HCT116 (cell line): ENCODE measurements around the gene EIF3J. TPM values are rescaled to one million over a fixed set of nuclear protein-coding genes. Genes with fewer than 3 reads are reported as not detected.

Experiments
- ATAC-seq: fragments of 200-7000 bp; cut with Tn5 transposase; 2 replicates; pipeline ENCODE4 v1.9.1; 2020; ENCODE audit warnings: mild to moderate bottlenecking, moderate library complexity
- BruUV-seq: library from RNA; stranded (reverse); fragments of 400-500 nt; replicated peaks from 2 replicates; lab custom pipeline; 2021; lab: Mats Ljungman, UMichigan
- CTCF ChIA-PET: fragments of 300-600 bp; sonication (Branson Sonifier 250); formaldehyde crosslinking; loops from one replicate; lab custom pipeline; 2021; ENCODE audit warnings: antibody characterized with exemption; lab: Charles Lee
- POLR2A ChIA-PET: fragments of 300-600, 350-600 bp; sonication (Branson Sonifier 250); formaldehyde crosslinking; loops from one replicate; lab custom pipeline; 2021; ENCODE audit warnings: antibody characterized with exemption; lab: Charles Lee
- RAD21 ChIA-PET, 2 experiments: fragments of 300-600 bp; sonication (Branson Sonifier 250); formaldehyde crosslinking; loops; one replicate each; lab custom pipeline; 2023; ENCODE audit warnings: low total read pairs in 2 of 2; ENCODE audit not compliant: uncharacterized antibody in 2 of 2, unreplicated experiment in 2 of 2, low non-redundant PET in 1 of 2; lab: Charles Lee
- DNase-seq: peaks from one replicate; pipeline ENCODE4 v3.0.0-alpha.2; 2010; ENCODE audit warnings: low read depth, low spot score
- H2AFZ ChIP-seq: fragments of 200-600 bp; shearing (Covaris generic), sonication (generic); 2 replicates; pipeline ENCODE4 v1.6.1; 2017; ENCODE audit warnings: low read depth, mixed run types, mixed read lengths, antibody characterized with exemption, low read length; ENCODE audit not compliant: poor library complexity, severe bottlenecking
- H3K27ac ChIP-seq: 2 replicates; pipeline ENCODE4 v1.5.1; 2012; ENCODE audit warnings: low read depth, low read length
- H3K27me3 ChIP-seq: fragments of 200-600 bp; sonication (generic); 2 replicates; pipeline ENCODE4 v1.6.1; 2016; ENCODE audit warnings: mixed run types, low read length, mixed read lengths; ENCODE audit not compliant: insufficient read depth
- H3K36me3 ChIP-seq, 2 experiments: fragments of 200-500 bp in 1 of 2; fragments of 200-600 bp in 1 of 2; sonication (Bioruptor generic) in 1 of 2; sonication (generic) in 1 of 2; 2 replicates each; pipeline versions ENCODE4 v1.5.1 to v1.6.1; 2014 to 2016; ENCODE audit warnings: low read length in 2 of 2, inconsistent platforms in 1 of 2, mixed read lengths in 1 of 2, mixed run types in 1 of 2; ENCODE audit not compliant: insufficient read depth in 2 of 2, control insufficient read depth in 1 of 2
- H3K4me1 ChIP-seq, 2 experiments: fragments of 200-600 bp in 1 of 2; sonication (generic) in 1 of 2; 2 replicates each; pipeline versions ENCODE4 v1.5.1 to v1.6.1; 2012 to 2017; ENCODE audit warnings: low read length in 2 of 2, inconsistent platforms in 1 of 2, mild to moderate bottlenecking in 1 of 2, mixed read lengths in 1 of 2, mixed run types in 1 of 2, moderate library complexity in 1 of 2; ENCODE audit not compliant: insufficient read depth in 2 of 2, control insufficient read depth in 1 of 2
- H3K4me2 ChIP-seq: fragments of 200-600 bp; sonication (generic); 2 replicates; pipeline ENCODE4 v1.6.1; 2017; ENCODE audit warnings: mixed run types, low read length, mixed read lengths
- H3K4me3 ChIP-seq, 2 experiments: fragments of 200-600 bp in 1 of 2; sonication (generic) in 1 of 2; replicated peaks in 1 of 2; 2 replicates each; pipeline ENCODE4 v1.5.1; 2011 to 2016; ENCODE audit warnings: low read length in 2 of 2, control low read depth in 1 of 2, low read depth in 1 of 2, mild to moderate bottlenecking in 1 of 2, mixed read lengths in 1 of 2, mixed run types in 1 of 2
- H3K79me2 ChIP-seq: fragments of 200-600 bp; sonication (generic); 2 replicates; pipeline ENCODE4 v1.6.1; 2017; ENCODE audit warnings: mild to moderate bottlenecking, mixed run types, low read length, moderate library complexity, mixed read lengths; ENCODE audit not compliant: insufficient read depth
- H3K9ac ChIP-seq: fragments of 200-600 bp; sonication (generic); 2 replicates; pipeline ENCODE4 v1.6.1; 2016; ENCODE audit warnings: low read length, mixed read lengths
- H3K9me2 ChIP-seq: fragments of 200-600 bp; sonication (generic), shearing (Covaris generic); 2 replicates; pipeline ENCODE4 v1.6.1; 2017; ENCODE audit warnings: mixed run types, mild to moderate bottlenecking, moderate library complexity; ENCODE audit not compliant: insufficient read depth
- H3K9me3 ChIP-seq, 2 experiments: fragments of 200-500 bp in 1 of 2; fragments of 200-600 bp in 1 of 2; sonication (Bioruptor generic) in 1 of 2; sonication (generic) in 1 of 2; 2 replicates each; pipeline ENCODE4 v1.6.1; 2014 to 2017; ENCODE audit warnings: low read length in 2 of 2, mixed read lengths in 2 of 2, inconsistent platforms in 1 of 2, low read depth in 1 of 2, mild to moderate bottlenecking in 1 of 2, mixed run types in 1 of 2, moderate library complexity in 1 of 2; ENCODE audit not compliant: control insufficient read depth in 1 of 2, insufficient read depth in 1 of 2
- H4K20me1 ChIP-seq: fragments of 200-600 bp; sonication (generic), shearing (Covaris generic); 2 replicates; pipeline ENCODE4 v1.6.1; 2017; ENCODE audit warnings: mixed run types, mild to moderate bottlenecking, moderate library complexity; ENCODE audit not compliant: insufficient read depth
- ATF3 ChIP-seq: IDR thresholded peaks from 2 replicates; pipeline ENCODE4 v1.6.1; 2012
- CBX3 ChIP-seq: IDR thresholded peaks from 2 replicates; pipeline ENCODE4 v1.6.1; 2012; ENCODE audit warnings: low read depth
- CEBPB ChIP-seq: IDR thresholded peaks from 2 replicates; pipeline ENCODE4 v1.6.1; 2012; ENCODE audit warnings: low read depth
- CTCF ChIP-seq, 3 experiments: fragments of 200-600 bp in 1 of 3; sonication (generic) in 1 of 3; IDR thresholded peaks in 2 of 3; conservative IDR thresholded peaks in 1 of 3; 2 replicates each; pipeline ENCODE4 v1.5.1; 2012 to 2017; ENCODE audit warnings: low read depth in 2 of 3, low read length in 2 of 3, antibody characterized with exemption in 1 of 3, borderline replicate concordance in 1 of 3, control low read depth in 1 of 3, mild to moderate bottlenecking in 1 of 3, mixed read lengths in 1 of 3, mixed run types in 1 of 3, moderate library complexity in 1 of 3; ENCODE audit not compliant: insufficient read depth in 1 of 3
- ELF1 ChIP-seq: IDR thresholded peaks from 2 replicates; pipeline ENCODE4 v1.6.1; 2012; ENCODE audit warnings: low read depth, borderline replicate concordance
- EZH2 ChIP-seq: fragments of 200-600 bp; sonication (generic); IDR thresholded peaks from 2 replicates; pipeline ENCODE4 v1.6.1; 2017; ENCODE audit warnings: antibody characterized with exemption, mixed run types
- EZH2phosphoT487 ChIP-seq: fragments of 200-600 bp; IDR thresholded peaks from 2 replicates; pipeline ENCODE4 v1.6.1; 2018; ENCODE audit warnings: antibody characterized with exemption, borderline replicate concordance
- FOSL1 ChIP-seq: IDR thresholded peaks from 2 replicates; pipeline ENCODE4 v1.6.1; 2012; ENCODE audit warnings: low read depth
- JUND ChIP-seq: IDR thresholded peaks from 2 replicates; pipeline ENCODE4 v1.6.1; 2012
- MAX ChIP-seq: IDR thresholded peaks from 2 replicates; pipeline ENCODE4 v1.6.1; 2012
- POLR2AphosphoS5 ChIP-seq: IDR thresholded peaks from 2 replicates; pipeline ENCODE4 v1.6.1; 2011; ENCODE audit warnings: mild to moderate bottlenecking, low read depth, low read length, moderate library complexity
- REST ChIP-seq: IDR thresholded peaks from 2 replicates; pipeline ENCODE4 v1.6.1; 2012; ENCODE audit warnings: low read depth
- SIN3A ChIP-seq: IDR thresholded peaks from 2 replicates; pipeline ENCODE4 v1.6.1; 2012; ENCODE audit warnings: low read depth
- SRF ChIP-seq: IDR thresholded peaks from 2 replicates; pipeline ENCODE4 v1.6.1; 2012; ENCODE audit warnings: low read depth
- TCF7L2 ChIP-seq: IDR thresholded peaks from 2 replicates; pipeline ENCODE4 v1.7.0; 2011; ENCODE audit warnings: borderline replicate concordance, inconsistent platforms; ENCODE audit not compliant: insufficient read depth, insufficient read length; ENCODE audit errors: extremely low read depth
- YY1 ChIP-seq: IDR thresholded peaks from 2 replicates; pipeline ENCODE4 v1.6.1; 2011; ENCODE audit warnings: low read length, low read depth, moderate library complexity, mild to moderate bottlenecking; ENCODE audit not compliant: insufficient replicate concordance; ENCODE audit errors: extremely low read depth
- ZFX ChIP-seq: fragments of 450-650 bp; IDR thresholded peaks from 2 replicates; pipeline ENCODE4 v1.6.1; 2017
- ZNF274 ChIP-seq: fragments of 200-500 bp; sonication (Bioruptor generic); IDR thresholded peaks from 2 replicates; pipeline ENCODE4 v1.6.1; 2014; ENCODE audit warnings: mild to moderate bottlenecking, low read depth, low read length, inconsistent platforms
- intact Hi-C: fragments of 100-400 bp; cut with micrococcal nuclease; formaldehyde crosslinking; loops from 2 replicates; pipeline ENCODE4 v1.10.0; 2022
- total RNA-seq: library from RNA; stranded (reverse); gene quantifications from one replicate; pipeline ENCODE4 v1.2.1, GENCODE V29; 2021; ENCODE audit not compliant: unreplicated experiment

EIF3J gene
- total RNA-seq, 1 experiment from 2014 or later, result 68.6 TPM

- Histone ChIP-seq H4K20me1 (no peaks in the 10 kb centered on the region), H3K27ac (no peak overlapping the region), H3K9me2 (no peaks in the 10 kb centered on the region), H3K4me3 (no peak overlapping the region), H3K4me2 (no peak overlapping the region), H3K27me3 (no peaks in the 10 kb centered on the region), H2AFZ (no peak overlapping the region), H3K36me3 (peaks cover 20 to 27% of the 10 kb centered on the region in 2 experiments), H3K79me2 (no peaks in the 10 kb centered on the region), H3K9ac (no peak overlapping the region), H3K4me1 (no peaks in the 10 kb centered on the region), H3K9me3 (no peaks in the 10 kb centered on the region)
- no TSS peak for BruUV-seq
- ChIA-PET POLR2A (no interaction called here), RAD21 (no interaction called here), CTCF (no interaction called here)
- DNase-seq (no peak), ATAC-seq (no peak)
- TF ChIP-seq SIN3A (no peak), ELF1 (no peak), CBX3 (no peak), JUND (no peak), EZH2phosphoT487 (no peak), ZNF274 (no peak), POLR2AphosphoS5 (no peak), CEBPB (no peak), FOSL1 (no peak), ZFX (no peak), TCF7L2 (no peak), CTCF (IDR thresholded peaks at IDR 0.05 in 2 of 3, conservative IDR thresholded peaks at IDR 0.05 in 1 of 3; ENCODE audit: borderline replicate concordance in 1 of 3, insufficient read depth in 1 of 3, low read depth in 2 of 3, low read length in 2 of 3) (no peak), ATF3 (no peak), EZH2 (no peak), MAX (no peak), REST (no peak), SRF (no peak), YY1 (no peak)
- intact Hi-C loops, result loop anchor here (10.0 kb wide), 1 partner anchor 57 kb away; no protein-coding TSS in a partner anchor
These were observed 61.1 kb downstream of the EIF3J start for GRCh38 chr15:44598066-44598465.
